ENCODE measurements around the gene CTRB1. TPM values are rescaled to one million over a fixed set of nuclear protein-coding genes. Genes with fewer than 3 reads are reported as not detected.

Gene CTRB1
- total and polyA plus RNA-seq, 2 of the 8 experiments (the other 6 are each of a cell fraction or from before 2014, with no cell fraction given): not detected

DNA sequence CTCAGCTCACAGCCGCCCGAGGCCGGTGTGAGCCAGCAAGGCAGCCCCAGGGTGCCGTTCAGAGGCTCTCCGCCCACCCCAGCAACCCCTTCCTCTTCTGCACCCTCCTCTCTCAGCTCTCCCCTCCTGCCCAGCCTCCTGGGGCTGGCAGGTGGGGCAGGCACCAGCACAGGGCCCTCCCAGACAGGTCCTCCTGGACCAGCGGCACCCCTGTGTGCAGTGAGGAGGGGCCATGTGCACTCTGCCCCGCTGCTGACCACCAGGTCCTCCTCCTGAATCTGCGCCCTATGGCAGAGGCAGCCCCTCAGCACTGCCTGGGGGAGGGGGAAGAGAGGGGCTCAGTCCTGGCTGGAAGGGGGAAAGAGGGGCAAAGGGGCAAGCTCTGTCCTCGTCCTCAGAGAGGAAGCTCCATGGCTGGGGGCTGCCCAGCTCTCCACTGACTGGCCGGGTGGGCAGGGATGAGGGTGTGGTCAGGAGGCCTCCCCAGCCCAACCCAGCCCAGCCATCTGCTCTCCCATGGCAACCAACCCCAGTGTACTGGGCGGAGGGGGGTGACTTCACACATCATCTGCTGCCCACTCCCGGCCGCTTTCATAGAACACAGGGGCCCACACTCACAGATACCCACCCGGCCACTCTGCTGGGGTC is 38.0 kb downstream of the CTRB1 start (continued):
- TF ChIP-seq RXRA (IDR thresholded peaks at IDR 0.05; ENCODE audit: insufficient read depth, low read depth, low read length) (no peak), YY1 (IDR thresholded peaks at IDR 0.05; ENCODE audit: low read depth, low read length) (no peak), POU5F1 (IDR thresholded peaks at IDR 0.05; ENCODE audit: low read depth, low read length) (no peak), TEAD4 (IDR thresholded peaks at IDR 0.05; ENCODE audit: low read depth, low read length) (no peak), RBBP5 (IDR thresholded peaks at IDR 0.05; ENCODE audit: borderline replicate concordance, low read depth, low read length) (no peak), RFX5 (IDR thresholded peaks at IDR 0.05; ENCODE audit: borderline replicate concordance, low read depth, low read length) (no peak), KDM5A (IDR thresholded peaks at IDR 0.05; ENCODE audit: low read length) (no peak)
